HG03097 (cell line): ENCODE measurements around the gene TAF5L.

Source experiments
- ATAC-seq: cut with Tn5 transposase; IDR thresholded peaks from one replicate; pipeline ENCODE4 v1.9.1; 2021; ENCODE audit not compliant: unreplicated experiment, low FRiP score

TAF5L gene

GRCh38 chr1:229547542-229547941 is 78.4 kb downstream of the TAF5L start:
- no peak for ATAC-seq

GRCh38 chr1:229544587-229544986 is 81.3 kb downstream of the TAF5L start:
- ATAC-seq: no peak
